K562 (cell line): ENCODE measurements around the gene GLTP. TPM values are rescaled to one million over a fixed set of nuclear protein-coding genes. Genes with fewer than 3 reads are reported as not detected.
A peak's percentile ranks its signal among the peaks of the same experiment; 100 is the strongest.

Experiments
- ATF6 ChIP-seq: sonication (generic); formaldehyde crosslinking; IDR thresholded peaks from 2 replicates; pipeline ENCODE4 v1.4.0; 2020; ENCODE audit warnings: mild to moderate bottlenecking, missing genetic modification reagents
- CTCF ChIP-seq, 3 experiments: IDR thresholded peaks in 2 of 3; conservative IDR thresholded peaks in 1 of 3; 2 replicates each; pipeline ENCODE4 v1.5.1; 2011 to 2012; ENCODE audit warnings: low read length in 3 of 3, mild to moderate bottlenecking in 3 of 3, control low read depth in 2 of 3, improper control_type of control experiment in 1 of 3, inconsistent platforms in 1 of 3, low read depth in 1 of 3, mixed read lengths in 1 of 3, moderate library complexity in 1 of 3; ENCODE audit not compliant: insufficient read depth in 2 of 3
- DMBX1 ChIP-seq: fragments of 250-450 bp; sonication (Bioruptor Pico); IDR thresholded peaks from 2 replicates; pipeline ENCODE4 v1.8.0; 2022; ENCODE audit warnings: inconsistent platforms, mild to moderate bottlenecking, moderate library complexity, borderline replicate concordance
- ETV1 ChIP-seq: fragments of 450-650 bp; conservative IDR thresholded peaks from 2 replicates; pipeline ENCODE4 v1.6.1; 2016; ENCODE audit warnings: missing genetic modification characterization, control low read depth, low read depth, missing compliant biosample characterization
- HNRNPK ChIP-seq: fragments of 200-400 bp; formaldehyde crosslinking; IDR thresholded peaks from one replicate; pipeline ENCODE4 v1.6.1; 2018; ENCODE audit warnings: mild to moderate bottlenecking, low read depth, low read length; ENCODE audit not compliant: poor library complexity, severe bottlenecking
- RBM22 ChIP-seq: fragments of 200-400 bp; formaldehyde crosslinking; IDR thresholded peaks from 2 replicates; pipeline ENCODE4 v1.6.1; 2018; ENCODE audit warnings: low read length, low read depth; ENCODE audit not compliant: poor library complexity, severe bottlenecking
- RBM39 ChIP-seq: fragments of 200-400 bp; formaldehyde crosslinking; optimal IDR thresholded peaks from 2 replicates; pipeline ENCODE3; 2018; ENCODE audit warnings: low read depth, low read length
- SREBF2 ChIP-seq: sonication (generic); formaldehyde crosslinking; IDR thresholded peaks from 2 replicates; pipeline ENCODE4 v1.4.0; 2020; ENCODE audit warnings: mild to moderate bottlenecking, missing genetic modification reagents
- THRAP3 ChIP-seq: fragments of 450-650 bp; IDR thresholded peaks from 2 replicates; pipeline ENCODE4 v1.6.1; 2016; ENCODE audit warnings: mild to moderate bottlenecking, inconsistent platforms, borderline replicate concordance
- ZNF140 ChIP-seq: fragments of 250-450 bp; sonication (Bioruptor Pico); IDR thresholded peaks from 2 replicates; pipeline ENCODE4 v1.8.0; 2021; ENCODE audit warnings: moderate library complexity, mild to moderate bottlenecking, inconsistent platforms
- ZNF551 ChIP-seq: fragments of 250-450 bp; sonication (Bioruptor Pico); IDR thresholded peaks from 2 replicates; pipeline ENCODE4 v1.5.0; 2021; ENCODE audit warnings: mild to moderate bottlenecking, moderate library complexity
- ZNF75A ChIP-seq: fragments of 450-650 bp; formaldehyde crosslinking; IDR thresholded peaks from 2 replicates; pipeline ENCODE4 v1.4.0; 2020; ENCODE audit warnings: mild to moderate bottlenecking
- ZSCAN29 ChIP-seq: fragments of 450-650 bp; IDR thresholded peaks from 2 replicates; pipeline ENCODE4 v1.6.1; 2017
- polyA plus RNA-seq, 8 experiments: library from polyadenylated mRNA; depleted of rRNA in 4 of 8; stranded (reverse) in 5 of 8; unstranded in 3 of 8; fragments of >200 nt; fragmentation: Nextera tagmentation in 2 of 8; fragmentation: Illumina TruSeq in 1 of 8; extraction: Ambion mirVana in 2 of 8; extraction: Trizol in 1 of 8; gene quantifications; 2 replicates each; pipeline versions ENCODE4 v1.2.1 to v1.2.3, GENCODE V29; 2011 to 2014; ENCODE audit warnings: inconsistent platforms in 1 of 8, missing spikeins in 1 of 8
- total RNA-seq, 7 experiments: library from RNA; depleted of rRNA in 6 of 7; stranded (reverse); fragments of >200 nt in 6 of 7; fragmentation: Illumina TruSeq in 2 of 7; extraction: Trizol in 2 of 7; gene quantifications; 2 replicates each; pipeline versions ENCODE4 v1.2.1 to v1.2.3, GENCODE V29; 2011 to 2021; ENCODE audit warnings: low replicate concordance in 1 of 7
- TF ChIP-seq, protein P1 (sequence below): sonication (generic); formaldehyde crosslinking; IDR thresholded peaks from 2 replicates; pipeline ENCODE4 v1.8.1; 2023; ENCODE audit warnings: mild to moderate bottlenecking, missing genetic modification reagents, moderate library complexity
- TF ChIP-seq, protein P2 (sequence below): fragments of 250-450 bp; sonication (Bioruptor Pico); IDR thresholded peaks from 2 replicates; pipeline ENCODE4 v1.9.0; 2021; ENCODE audit warnings: mild to moderate bottlenecking, inconsistent platforms
- TF ChIP-seq, protein P3 (sequence below), 2 experiments: fragments of 450-650 bp in 1 of 2; sonication (generic) in 1 of 2; formaldehyde crosslinking; conservative IDR thresholded peaks; 2 replicates each; pipeline versions ENCODE4 v1.4.0 to v1.8.1; 2020 to 2022; ENCODE audit warnings: mild to moderate bottlenecking in 1 of 2, missing genetic modification reagents in 1 of 2

Gene GLTP
- total and polyA plus RNA-seq, 9 of the 15 experiments (the other 6 are each of a cell fraction or from before 2014, with no cell fraction given), result 4.4 to 8.3 (median 6.1) TPM

- TF ChIP-seq RBM39, result no peak
- TF ChIP-seq ATF6 (CRISPR knock-in tag), result no peak
- TF ChIP-seq, protein P1, sequence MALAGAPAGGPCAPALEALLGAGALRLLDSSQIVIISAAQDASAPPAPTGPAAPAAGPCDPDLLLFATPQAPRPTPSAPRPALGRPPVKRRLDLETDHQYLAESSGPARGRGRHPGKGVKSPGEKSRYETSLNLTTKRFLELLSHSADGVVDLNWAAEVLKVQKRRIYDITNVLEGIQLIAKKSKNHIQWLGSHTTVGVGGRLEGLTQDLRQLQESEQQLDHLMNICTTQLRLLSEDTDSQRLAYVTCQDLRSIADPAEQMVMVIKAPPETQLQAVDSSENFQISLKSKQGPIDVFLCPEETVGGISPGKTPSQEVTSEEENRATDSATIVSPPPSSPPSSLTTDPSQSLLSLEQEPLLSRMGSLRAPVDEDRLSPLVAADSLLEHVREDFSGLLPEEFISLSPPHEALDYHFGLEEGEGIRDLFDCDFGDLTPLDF (CRISPR knock-in tag), result no peak
- no peak for TF ChIP-seq RBM22
- TF ChIP-seq HNRNPK, result no peak
- TF ChIP-seq, protein P2, sequence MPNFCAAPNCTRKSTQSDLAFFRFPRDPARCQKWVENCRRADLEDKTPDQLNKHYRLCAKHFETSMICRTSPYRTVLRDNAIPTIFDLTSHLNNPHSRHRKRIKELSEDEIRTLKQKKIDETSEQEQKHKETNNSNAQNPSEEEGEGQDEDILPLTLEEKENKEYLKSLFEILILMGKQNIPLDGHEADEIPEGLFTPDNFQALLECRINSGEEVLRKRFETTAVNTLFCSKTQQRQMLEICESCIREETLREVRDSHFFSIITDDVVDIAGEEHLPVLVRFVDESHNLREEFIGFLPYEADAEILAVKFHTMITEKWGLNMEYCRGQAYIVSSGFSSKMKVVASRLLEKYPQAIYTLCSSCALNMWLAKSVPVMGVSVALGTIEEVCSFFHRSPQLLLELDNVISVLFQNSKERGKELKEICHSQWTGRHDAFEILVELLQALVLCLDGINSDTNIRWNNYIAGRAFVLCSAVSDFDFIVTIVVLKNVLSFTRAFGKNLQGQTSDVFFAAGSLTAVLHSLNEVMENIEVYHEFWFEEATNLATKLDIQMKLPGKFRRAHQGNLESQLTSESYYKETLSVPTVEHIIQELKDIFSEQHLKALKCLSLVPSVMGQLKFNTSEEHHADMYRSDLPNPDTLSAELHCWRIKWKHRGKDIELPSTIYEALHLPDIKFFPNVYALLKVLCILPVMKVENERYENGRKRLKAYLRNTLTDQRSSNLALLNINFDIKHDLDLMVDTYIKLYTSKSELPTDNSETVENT (CRISPR knock-in tag), result no peak; the same call in 1 of the 2 replicates
- no peak for TF ChIP-seq ZSCAN29
- TF ChIP-seq ZNF140 (CRISPR knock-in tag), result no peak
- TF ChIP-seq, protein P3, sequence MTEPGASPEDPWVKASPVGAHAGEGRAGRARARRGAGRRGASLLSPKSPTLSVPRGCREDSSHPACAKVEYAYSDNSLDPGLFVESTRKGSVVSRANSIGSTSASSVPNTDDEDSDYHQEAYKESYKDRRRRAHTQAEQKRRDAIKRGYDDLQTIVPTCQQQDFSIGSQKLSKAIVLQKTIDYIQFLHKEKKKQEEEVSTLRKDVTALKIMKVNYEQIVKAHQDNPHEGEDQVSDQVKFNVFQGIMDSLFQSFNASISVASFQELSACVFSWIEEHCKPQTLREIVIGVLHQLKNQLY (CRISPR knock-in tag; conservative IDR thresholded peaks at IDR 0.05), result no peak
- no peak for TF ChIP-seq ZNF75A (CRISPR knock-in tag)
- peak in 2 of 3 experiments; percentile 78 to 88; a peak in 5 of 6 replicates for TF ChIP-seq CTCF (IDR thresholded peaks at IDR 0.05 in 2 of 3, conservative IDR thresholded peaks at IDR 0.05 in 1 of 3; ENCODE audit: insufficient read depth in 2 of 3, low read depth in 1 of 3, low read length in 3 of 3)
- no peak for TF ChIP-seq ZNF551 (CRISPR knock-in tag)
- no peak for TF ChIP-seq THRAP3
- TF ChIP-seq SREBF2 (CRISPR knock-in tag), result no peak
- no peak for TF ChIP-seq DMBX1 (CRISPR knock-in tag)
- TF ChIP-seq ETV1, result no peak
Observed at GRCh38 chr12:109880043-109880931, at the start of gene GLTP (continued).
